Liver (tissue), 9 donors: ENCODE data around the gene CD59. TPM values are rescaled to one million over a fixed set of nuclear protein-coding genes. Genes with fewer than 3 reads are reported as not detected.
A peak's percentile ranks its signal among the peaks of the same experiment; 100 is the strongest.

Source experiments
- DNase-seq: peaks from one replicate; pipeline ENCODE4 v3.0.0-alpha.2; 2017; ENCODE audit warnings: low spot score
- H3K27ac ChIP-seq, 2 donors: one replicate each; pipeline ENCODE4 v1.7.0; 2013; ENCODE audit warnings: inconsistent platforms in 2 of 2, low read length in 2 of 2, control low read depth in 1 of 2, low read depth in 1 of 2, mild to moderate bottlenecking in 1 of 2
- H3K27me3 ChIP-seq, 4 donors: one replicate each; pipeline versions ENCODE4 v1.6.1 to v1.7.0; 2013; ENCODE audit warnings: low read length in 3 of 4, inconsistent platforms in 1 of 4, mild to moderate bottlenecking in 1 of 4, moderate library complexity in 1 of 4; ENCODE audit not compliant: control insufficient read depth in 4 of 4, insufficient read depth in 4 of 4
- H3K36me3 ChIP-seq, 4 donors: one replicate each; pipeline versions ENCODE4 v1.6.1 to v1.7.0; 2013; ENCODE audit warnings: low read length in 3 of 4, mild to moderate bottlenecking in 3 of 4, low read depth in 1 of 4, moderate library complexity in 1 of 4; ENCODE audit not compliant: control insufficient read depth in 4 of 4, insufficient read depth in 3 of 4
- H3K4me1 ChIP-seq, 4 donors: one replicate each; pipeline versions ENCODE4 v1.6.1 to v1.7.0; 2013; ENCODE audit warnings: low read length in 3 of 4, mild to moderate bottlenecking in 3 of 4, moderate library complexity in 1 of 4; ENCODE audit not compliant: control insufficient read depth in 4 of 4, insufficient read depth in 4 of 4
- H3K4me3 ChIP-seq, 3 donors: one replicate each; pipeline versions ENCODE4 v1.6.1 to v1.7.0; 2013; ENCODE audit warnings: low read length in 3 of 3, control low read depth in 1 of 3, low read depth in 1 of 3, mild to moderate bottlenecking in 1 of 3
- H3K9ac ChIP-seq, 2 donors: one replicate each; pipeline ENCODE4 v1.7.0; 2013; ENCODE audit warnings: low read length in 2 of 2, mild to moderate bottlenecking in 2 of 2, moderate library complexity in 2 of 2, control low read depth in 1 of 2, low read depth in 1 of 2
- H3K9me3 ChIP-seq, 4 donors: one replicate each; pipeline versions ENCODE4 v1.6.1 to v1.7.0; 2013; ENCODE audit warnings: low read length in 3 of 4; ENCODE audit not compliant: control insufficient read depth in 4 of 4
- CTCF ChIP-seq: fragments of 150-350 bp; IDR thresholded peaks from 2 replicates; pipeline ENCODE4 v1.5.1; 2017; ENCODE audit warnings: improper control_type of control experiment, low read depth, low read length; ENCODE audit not compliant: missing input control
- EGR1 ChIP-seq, 2 donors: IDR thresholded peaks; 2 replicates each; pipeline ENCODE4 v1.6.1; 2016 to 2018; ENCODE audit warnings: antibody characterized with exemption in 2 of 2, low read depth in 2 of 2
- FOXA1 ChIP-seq: IDR thresholded peaks from 2 replicates; pipeline ENCODE4 v1.6.1; 2016; ENCODE audit warnings: antibody characterized with exemption
- FOXA2 ChIP-seq: IDR thresholded peaks from 2 replicates; pipeline ENCODE4 v1.6.1; 2016; ENCODE audit warnings: antibody characterized with exemption
- GABPA ChIP-seq, 2 donors: IDR thresholded peaks in 1 of 2; conservative IDR thresholded peaks in 1 of 2; 2 replicates each; pipeline ENCODE4 v1.6.1; 2016; ENCODE audit warnings: antibody characterized with exemption in 2 of 2, mild to moderate bottlenecking in 1 of 2, moderate library complexity in 1 of 2
- JUND ChIP-seq, 2 donors: IDR thresholded peaks; 2 replicates each; pipeline ENCODE4 v1.6.1; 2016; ENCODE audit warnings: antibody characterized with exemption in 2 of 2
- MAX ChIP-seq: IDR thresholded peaks from 2 replicates; pipeline ENCODE4 v1.6.1; 2016; ENCODE audit warnings: antibody characterized with exemption
- NR2F2 ChIP-seq: IDR thresholded peaks from 2 replicates; pipeline ENCODE4 v1.6.1; 2016; ENCODE audit warnings: antibody characterized with exemption
- RAD21 ChIP-seq, 2 donors: IDR thresholded peaks; 2 replicates each; pipeline ENCODE4 v1.6.1; 2016; ENCODE audit warnings: antibody characterized with exemption in 2 of 2, mild to moderate bottlenecking in 2 of 2
- REST ChIP-seq: IDR thresholded peaks from 2 replicates; pipeline ENCODE4 v1.6.1; 2016; ENCODE audit warnings: antibody characterized with exemption, mild to moderate bottlenecking
- RXRA ChIP-seq, 2 donors: IDR thresholded peaks; 2 replicates each; pipeline ENCODE4 v1.6.1; 2017 to 2018; ENCODE audit warnings: antibody characterized with exemption in 2 of 2, mild to moderate bottlenecking in 1 of 2
- SP1 ChIP-seq: IDR thresholded peaks from 2 replicates; pipeline ENCODE4 v1.6.1; 2018; ENCODE audit warnings: antibody characterized with exemption, mild to moderate bottlenecking
- TAF1 ChIP-seq: conservative IDR thresholded peaks from 2 replicates; pipeline ENCODE4 v1.6.1; 2016; ENCODE audit warnings: antibody characterized with exemption, mild to moderate bottlenecking
- YY1 ChIP-seq: IDR thresholded peaks from 2 replicates; pipeline ENCODE4 v1.6.1; 2016; ENCODE audit warnings: antibody characterized with exemption, mild to moderate bottlenecking
- ZBTB33 ChIP-seq: IDR thresholded peaks from 2 replicates; pipeline ENCODE4 v1.6.1; 2016; ENCODE audit warnings: antibody characterized with exemption
- WGBS: extraction: QIAGEN DNeasy Blood & Tissue Kit; methylation state at CpG from one replicate; pipeline ENCODE4 v1.1.7; 2013; 5-methylcytosine and 5-hydroxymethylcytosine counted together
- polyA plus RNA-seq, 2 donors: library from polyadenylated mRNA; stranded (reverse) in 1 of 2; unstranded in 1 of 2; fragments of 200-250 nt in 1 of 2; fragments of >200 nt in 1 of 2; fragmentation: Nextera tagmentation in 1 of 2; extraction: Ambion mirVana in 1 of 2; gene quantifications; one replicate each; pipeline versions ENCODE4 v1.2.1 to v1.2.3, GENCODE V29; 2013 to 2015
- total RNA-seq, 2 donors: library from RNA; depleted of rRNA; stranded (reverse); fragments of >200 nt; gene quantifications; one replicate each; pipeline ENCODE4 v1.2.3, GENCODE V29; 2014
- donor health status: healthy.
- donor health status: healthy.
- donor health status: healthy.
- donor health status: healthy.
- donor health status: healthy.

The CD59 gene
- total and polyA plus RNA-seq, 4 donors, result 74.2 to 181 (median 130) TPM

- no peaks in the 10 kb centered on the region for H3K27me3 ChIP-seq
- H3K27ac ChIP-seq, result peak overlapping the region; percentile 55 to 72
- DNase-seq, result no peak
- H3K4me3 ChIP-seq, result peak overlapping the region; percentile 69 to 93 (median 79)
- H3K36me3 ChIP-seq, result no peaks in the 10 kb centered on the region
- H3K4me1 ChIP-seq, result peaks cover 8 to 41% (median 30%) of the 10 kb centered on the region in 4 donors
- H3K9ac ChIP-seq, result peak overlapping the region; percentile 59 to 79
- no peaks in the 10 kb centered on the region for H3K9me3 ChIP-seq
- TF ChIP-seq ZBTB33 (no peak), RXRA (IDR thresholded peaks at IDR 0.05) (no peak), FOXA2 (no peak), MAX (no peak), FOXA1 (no peak), GABPA (IDR thresholded peaks at IDR 0.05 in 1 of 2, conservative IDR thresholded peaks at IDR 0.05 in 1 of 2) (no peak), TAF1 (no peak), JUND (IDR thresholded peaks at IDR 0.05) (no peak), CTCF (no peak), RAD21 (IDR thresholded peaks at IDR 0.05) (no peak), SP1 (no peak), EGR1 (IDR thresholded peaks at IDR 0.05; ENCODE audit: low read depth in 2 of 2) (no peak), YY1 (no peak), NR2F2 (no peak), REST (no peak)
- 8% methylated on average over 23 of the region's 23 CpGs for WGBS
These were observed 38.7 kb upstream of the CD59 start for GRCh38 chr11:33774736-33775466.
